NCI-H82 treated with DMSO at 0.1 percent for 48 hours (cell line): Measurements from ENCODE around the gene TNFRSF13B.
"Not testable (repeated sequence)": the region's sequence is repeated elsewhere in the genome, so short reads cannot be mapped to it uniquely, and the experiment has no call there.

Experiments used
- DNase-seq: peaks from one replicate; lab custom pipeline; 2025; ENCODE audit not compliant: unreplicated experiment; lab: John Stamatoyannopoulos, UW

TNFRSF13B gene

GRCh38 chr17:16987066-16987829, 15.3 kb upstream of the TNFRSF13B start:
- DNase-seq = no peak

GRCh38 chr17:16986391-16986790, 14.5 kb upstream of the TNFRSF13B start:
- no peak for DNase-seq

- DNase-seq = no peak
Observed at GRCh38 chr17:16981928-16982327, 10.0 kb upstream of the TNFRSF13B start.

- DNase-seq = no peak
Observed at GRCh38 chr17:16980813-16981731, 9.2 kb upstream of the TNFRSF13B start.

- DNase-seq = no peak
Observed at GRCh38 chr17:16980061-16980460, 8.1 kb upstream of the TNFRSF13B start.

GRCh38 chr17:16979237-16979823, 7.4 kb upstream of the TNFRSF13B start:
- not testable (repeated sequence) for DNase-seq

GRCh38 chr17:16977932-16978331, 6.0 kb upstream of the TNFRSF13B start:
- no peak for DNase-seq

GRCh38 chr17:16976725-16977550, 5.0 kb upstream of the TNFRSF13B start:
- no peak for DNase-seq

GRCh38 chr17:16975744-16976625, 4.1 kb upstream of the TNFRSF13B start:
- DNase-seq = no peak

- no peak for DNase-seq
Observed at GRCh38 chr17:16975277-16975651, 3.3 kb upstream of the TNFRSF13B start.

- no peak for DNase-seq
Observed at GRCh38 chr17:16974569-16975276, 2.8 kb upstream of the TNFRSF13B start.

- DNase-seq = no peak
Observed at GRCh38 chr17:16973760-16974540, 2.0 kb upstream of the TNFRSF13B start.

GRCh38 chr17:16973043-16973442, 1.1 kb upstream of the TNFRSF13B start:
- not testable (repeated sequence) for DNase-seq

GRCh38 chr17:16972346-16972745, 428 bp upstream of the TNFRSF13B start:
- DNase-seq = no peak

- no peak for DNase-seq
Observed at GRCh38 chr17:16969931-16970906, 1.7 kb downstream of the TNFRSF13B start.

GRCh38 chr17:16968786-16969185, 3.1 kb downstream of the TNFRSF13B start:
- DNase-seq = no peak

GRCh38 chr17:16962804-16963203, 9.1 kb downstream of the TNFRSF13B start:
- no peak for DNase-seq
